Adrenal gland (tissue), 5 donors: ENCODE data around the gene STPG4.

Experiments
- CTCF ChIP-seq, 6 experiments: fragments of 450-650 bp in 4 of 6; fragments of 200-600 bp in 2 of 6; sonication (generic) in 1 of 6; IDR thresholded peaks; 1 replicate in 5 of 6; 2 replicates in 1 of 6; pipeline versions ENCODE4 v1.5.1 to v1.8.0; 2016 to 2021; ENCODE audit warnings: antibody characterized with exemption in 6 of 6, mild to moderate bottlenecking in 2 of 6, moderate library complexity in 1 of 6
- POLR2A ChIP-seq, 2 donors: fragments of 450-650 bp; IDR thresholded peaks; one replicate each; pipeline ENCODE4 v1.6.1; 2017; ENCODE audit warnings: antibody characterized with exemption in 2 of 2, mild to moderate bottlenecking in 2 of 2, moderate library complexity in 1 of 2
- donor health status: DM: no; HTN: no; CAD: no.

GRCh38 chr2:47196499-47196898 is 41.4 kb upstream of the STPG4 start:
- TF ChIP-seq CTCF (IDR thresholded peaks at IDR 0.05) (no peak), POLR2A (IDR thresholded peaks at IDR 0.05) (no peak)
